Measurements from ENCODE around the gene KCTD2. TPM values are rescaled to one million over a fixed set of nuclear protein-coding genes. Genes with fewer than 3 reads are reported as not detected.

KCTD2 gene
- polyA plus RNA-seq, 1 of the 3 experiments (the other 2 are of a cell fraction), result 27.5 TPM

DNA sequence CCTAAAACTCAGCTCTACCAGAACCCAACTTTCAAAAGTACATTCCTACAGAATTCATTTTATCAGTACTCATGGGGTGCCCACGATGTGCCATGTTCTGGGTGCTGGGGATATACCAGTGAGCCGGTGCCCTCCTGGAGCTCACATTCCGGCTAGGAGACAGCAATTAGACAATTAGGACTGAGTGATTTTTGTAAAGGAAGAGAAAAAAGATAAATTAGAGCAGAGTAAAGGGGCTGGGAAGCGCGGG is 35.0 kb upstream of the KCTD2 start:
- H3K79me2 ChIP-seq (ENCODE audit: insufficient read depth), result peaks cover 43% of the 10 kb centered on the region
- peaks cover 16% of the 10 kb centered on the region for H3F3A ChIP-seq (replicated peaks; ENCODE audit: insufficient read depth)
- peaks cover 3 to 5% of the 10 kb centered on the region in 2 experiments for H3K36me3 ChIP-seq (replicated peaks in 1 of 2; ENCODE audit: control insufficient read depth in 1 of 2, insufficient read depth in 2 of 2, low read length in 1 of 2)
- no peaks in the 10 kb centered on the region for H3K27me3 ChIP-seq (ENCODE audit: insufficient read depth)
- peak overlapping the region; percentile 65 to 77 for H3K4me3 ChIP-seq (ENCODE audit: low read depth in 2 of 2, low read length in 1 of 2)
- 15% methylated on average over 5 of the region's 5 CpGs for WGBS (ENCODE audit: low lambda C conversion rate)
- TF ChIP-seq, protein P1, sequence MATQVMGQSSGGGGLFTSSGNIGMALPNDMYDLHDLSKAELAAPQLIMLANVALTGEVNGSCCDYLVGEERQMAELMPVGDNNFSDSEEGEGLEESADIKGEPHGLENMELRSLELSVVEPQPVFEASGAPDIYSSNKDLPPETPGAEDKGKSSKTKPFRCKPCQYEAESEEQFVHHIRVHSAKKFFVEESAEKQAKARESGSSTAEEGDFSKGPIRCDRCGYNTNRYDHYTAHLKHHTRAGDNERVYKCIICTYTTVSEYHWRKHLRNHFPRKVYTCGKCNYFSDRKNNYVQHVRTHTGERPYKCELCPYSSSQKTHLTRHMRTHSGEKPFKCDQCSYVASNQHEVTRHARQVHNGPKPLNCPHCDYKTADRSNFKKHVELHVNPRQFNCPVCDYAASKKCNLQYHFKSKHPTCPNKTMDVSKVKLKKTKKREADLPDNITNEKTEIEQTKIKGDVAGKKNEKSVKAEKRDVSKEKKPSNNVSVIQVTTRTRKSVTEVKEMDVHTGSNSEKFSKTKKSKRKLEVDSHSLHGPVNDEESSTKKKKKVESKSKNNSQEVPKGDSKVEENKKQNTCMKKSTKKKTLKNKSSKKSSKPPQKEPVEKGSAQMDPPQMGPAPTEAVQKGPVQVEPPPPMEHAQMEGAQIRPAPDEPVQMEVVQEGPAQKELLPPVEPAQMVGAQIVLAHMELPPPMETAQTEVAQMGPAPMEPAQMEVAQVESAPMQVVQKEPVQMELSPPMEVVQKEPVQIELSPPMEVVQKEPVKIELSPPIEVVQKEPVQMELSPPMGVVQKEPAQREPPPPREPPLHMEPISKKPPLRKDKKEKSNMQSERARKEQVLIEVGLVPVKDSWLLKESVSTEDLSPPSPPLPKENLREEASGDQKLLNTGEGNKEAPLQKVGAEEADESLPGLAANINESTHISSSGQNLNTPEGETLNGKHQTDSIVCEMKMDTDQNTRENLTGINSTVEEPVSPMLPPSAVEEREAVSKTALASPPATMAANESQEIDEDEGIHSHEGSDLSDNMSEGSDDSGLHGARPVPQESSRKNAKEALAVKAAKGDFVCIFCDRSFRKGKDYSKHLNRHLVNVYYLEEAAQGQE (IDR thresholded peaks at IDR 0.05; ENCODE audit: low read depth, low read length), result no peak
- no peak for TF ChIP-seq SMC3 (IDR thresholded peaks at IDR 0.05; ENCODE audit: low read depth, low read length)
- TF ChIP-seq TCF12 (IDR thresholded peaks at IDR 0.05), result no peak
- no peak for TF ChIP-seq CTCF (IDR thresholded peaks at IDR 0.05)
- peak overlapping the region; percentile 88 to 95 for H3K27ac ChIP-seq (ENCODE audit: low read depth in 2 of 2, low read length in 1 of 2)
- ChIA-PET CTCF (interaction anchor here (0.7 to 19.8 kb wide), 22 partner anchors 8 to 190 kb away, joined by 3 to 295 read pairs (median 8); partner anchors contain the start of genes CDR2L, HID1, NT5C and OTOP2), POLR2A (interaction anchor here (0.6 to 6.2 kb wide), 25 partner anchors 9 to 1487 kb away, joined by 3 to 197 read pairs (median 5); partner anchors contain the start of genes ARMC7, ATP5PD, CDR2L and FDXR)
- H3K9me3 ChIP-seq, result no peaks in the 10 kb centered on the region
- H3K4me2 ChIP-seq, result peak overlapping the region; percentile 89
- peak overlapping the region; percentile 86 for H3K9ac ChIP-seq
- no peaks in the 10 kb centered on the region for H4K20me1 ChIP-seq (ENCODE audit: insufficient read depth)
- H2AFZ ChIP-seq (ENCODE audit: low read depth), result peak overlapping the region; percentile 99
- peaks cover 17 to 26% of the 10 kb centered on the region in 2 experiments; a peak in 3 of 4 replicates for H3K4me1 ChIP-seq (ENCODE audit: control insufficient read depth in 1 of 2, insufficient read depth in 2 of 2, low read depth in 1 of 2, low read length in 1 of 2)
- no peak for DNase-seq
- no peaks in the 10 kb centered on the region for H3K9me2 ChIP-seq

- Histone ChIP-seq H3K4me1 (ENCODE audit: control insufficient read depth in 1 of 2, insufficient read depth in 2 of 2, low read depth in 1 of 2, low read length in 1 of 2) (peaks cover 17 to 26% of the 10 kb centered on the region in 2 experiments; a peak in 3 of 4 replicates), H2AFZ (ENCODE audit: low read depth) (peak within 1 kb of the TSS; percentile 99), H3K27ac (ENCODE audit: low read depth in 2 of 2, low read length in 1 of 2) (peak within 1 kb of the TSS; percentile 88 to 95), H3K36me3 (replicated peaks in 1 of 2; ENCODE audit: control insufficient read depth in 1 of 2, insufficient read depth in 2 of 2, low read length in 1 of 2) (peaks cover 3 to 5% of the 10 kb centered on the region in 2 experiments), H3K9ac (peak within 1 kb of the TSS; percentile 86), H3K4me2 (peak within 1 kb of the TSS; percentile 89), H4K20me1 (ENCODE audit: insufficient read depth) (no peaks in the 10 kb centered on the region), H3K9me2 (no peaks in the 10 kb centered on the region), H3K27me3 (ENCODE audit: insufficient read depth) (no peaks in the 10 kb centered on the region), H3K4me3 (ENCODE audit: low read depth in 2 of 2, low read length in 1 of 2) (peak within 1 kb of the TSS; percentile 65 to 77), H3K79me2 (ENCODE audit: insufficient read depth) (peaks cover 48% of the 10 kb centered on the region), H3F3A (replicated peaks; ENCODE audit: insufficient read depth) (peaks cover 16% of the 10 kb centered on the region), H3K9me3 (no peaks in the 10 kb centered on the region)
- ChIA-PET POLR2A (interaction anchor here (0.6 to 6.2 kb wide), 31 partner anchors 8 to 1531 kb away, joined by 3 to 197 read pairs (median 4); partner anchors contain the start of genes ARMC7, ATP5PD, CDR2L and FDXR), CTCF (interaction anchor here (0.7 to 19.8 kb wide), 25 partner anchors 7 to 258 kb away, joined by 3 to 295 read pairs (median 4); partner anchors contain the start of genes CDR2L, HID1, MIF4GD and NT5C)
- 2% methylated on average over 52 of the region's 63 CpGs for WGBS (ENCODE audit: low lambda C conversion rate)
- peak; percentile 96 for DNase-seq
- TF ChIP-seq GABPA (IDR thresholded peaks at IDR 0.05; ENCODE audit: low read depth) (peak; percentile 94), USF2 (IDR thresholded peaks at IDR 0.05; ENCODE audit: borderline replicate concordance, low read depth, low read length) (no peak), JUND (IDR thresholded peaks at IDR 0.05) (no peak), SIN3A (IDR thresholded peaks at IDR 0.05; ENCODE audit: borderline replicate concordance, low read depth, low read length) (peak; percentile 88), TEAD4 (IDR thresholded peaks at IDR 0.05; ENCODE audit: borderline replicate concordance, insufficient read depth) (no peak), FOXJ3 (CRISPR knock-in tag; IDR thresholded peaks at IDR 0.05) (peak; percentile 74; the same call in 1 of the 2 replicates), ZBTB33 (IDR thresholded peaks at IDR 0.05; ENCODE audit: borderline replicate concordance, low read depth) (0 out of 2 replicates have a peak, but pooled peaks have one; percentile 61), CHD2 (IDR thresholded peaks at IDR 0.05; ENCODE audit: low read length, partially characterized antibody) (peak; percentile 91), RAD21 (IDR thresholded peaks at IDR 0.05; ENCODE audit: low read length) (peak; percentile 50), EP300 (IDR thresholded peaks at IDR 0.05; ENCODE audit: borderline replicate concordance in 1 of 2, low read depth in 1 of 2, low read length in 1 of 2) (peak; percentile 11 to 37; a peak in 2 of 4 replicates)
- TF ChIP-seq, protein P2, sequence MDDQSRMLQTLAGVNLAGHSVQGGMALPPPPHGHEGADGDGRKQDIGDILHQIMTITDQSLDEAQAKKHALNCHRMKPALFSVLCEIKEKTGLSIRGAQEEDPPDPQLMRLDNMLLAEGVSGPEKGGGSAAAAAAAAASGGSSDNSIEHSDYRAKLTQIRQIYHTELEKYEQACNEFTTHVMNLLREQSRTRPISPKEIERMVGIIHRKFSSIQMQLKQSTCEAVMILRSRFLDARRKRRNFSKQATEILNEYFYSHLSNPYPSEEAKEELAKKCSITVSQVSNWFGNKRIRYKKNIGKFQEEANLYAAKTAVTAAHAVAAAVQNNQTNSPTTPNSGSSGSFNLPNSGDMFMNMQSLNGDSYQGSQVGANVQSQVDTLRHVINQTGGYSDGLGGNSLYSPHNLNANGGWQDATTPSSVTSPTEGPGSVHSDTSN (IDR thresholded peaks at IDR 0.05), result no peak
Observed at GRCh38 chr17:75012346-75013091, 34.5 kb upstream of the KCTD2 start, which contains the start of gene MRPL58. TSS of gene MRPL58 (plus strand) at chr17:75012670. CDS start at chr17:75012687, 17 bp downstream.
